Nucleus accumbens (tissue), 56 donors: ENCODE measurements around the gene SCRG1.

Experiments
- DNase-seq, 56 donors: peaks; one replicate each; lab custom pipeline; 2025; lab: John Stamatoyannopoulos, UW

The SCRG1 gene

DNA sequence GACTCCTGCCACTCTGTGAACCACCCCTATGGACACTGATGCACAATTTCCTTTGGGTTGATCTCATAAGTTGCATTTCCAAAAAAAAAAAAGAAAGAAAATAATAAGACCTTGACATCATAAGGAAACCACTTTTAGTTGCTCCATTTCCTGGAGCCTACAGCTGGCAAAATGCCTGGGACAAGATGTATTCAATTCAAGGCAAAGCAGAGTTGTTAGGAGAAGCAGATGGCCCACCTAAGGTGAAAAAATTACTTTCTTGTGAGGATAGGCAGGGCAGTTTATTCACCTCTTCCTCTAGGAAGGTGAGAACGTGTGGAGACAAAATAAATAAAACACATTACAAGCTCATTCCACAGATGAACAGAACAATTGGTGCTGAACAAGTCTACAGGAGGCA is 14.1 kb upstream of the SCRG1 start:
- no peak for DNase-seq

GRCh38 chr4:173411106-173411693 is 12.3 kb upstream of the SCRG1 start:
- no peak for DNase-seq

- DNase-seq, result peak in 47 of 56 donors; percentile 4 to 84 (median 39)
Measured at GRCh38 chr4:173410079-173410478, 11.2 kb upstream of the SCRG1 start.

- no peak for DNase-seq
Measured at GRCh38 chr4:173405840-173406606, 7.1 kb upstream of the SCRG1 start.

GRCh38 chr4:173404296-173404865 is 5.5 kb upstream of the SCRG1 start:
- DNase-seq, result no peak

DNA sequence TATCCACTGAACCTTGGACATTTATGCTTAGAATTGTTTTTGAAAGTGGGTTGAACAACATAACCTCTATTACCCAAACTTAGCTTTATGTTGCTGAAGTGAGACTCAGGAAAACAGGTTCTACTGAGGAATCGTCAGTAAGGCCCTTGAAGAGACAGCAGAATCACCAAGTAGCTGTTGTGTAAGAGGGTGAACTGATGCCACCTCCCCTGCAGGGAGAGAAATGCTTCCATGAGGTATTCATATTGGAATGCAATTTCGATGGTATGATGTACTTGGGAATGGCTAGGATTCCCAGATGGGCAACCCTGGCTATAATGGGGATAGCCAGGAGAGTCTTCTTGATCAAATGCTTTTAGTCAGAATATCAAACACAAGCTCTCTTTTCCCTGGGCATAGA is 4.1 kb upstream of the SCRG1 start:
- DNase-seq, result no peak

GRCh38 chr4:173401063-173401462 is 2.1 kb upstream of the SCRG1 start:
- DNase-seq, result no peak

DNA sequence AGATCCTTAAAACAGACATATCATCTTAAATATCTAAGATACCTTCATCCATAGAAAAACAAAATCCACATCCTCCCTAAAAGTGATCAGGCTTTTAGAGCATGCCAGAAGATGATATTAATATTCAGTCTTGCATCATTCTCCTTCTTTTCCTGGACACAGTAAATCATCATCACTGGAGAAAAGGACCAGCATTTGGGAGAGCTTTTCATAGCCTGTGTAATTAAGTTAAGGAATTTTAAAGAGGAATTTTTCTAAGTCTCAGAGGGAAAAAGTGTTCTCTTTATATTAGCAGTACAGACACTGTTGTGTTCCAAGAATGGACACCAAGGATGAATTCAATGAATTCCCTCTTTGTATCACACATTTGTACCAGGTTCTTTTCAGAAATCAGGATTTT is 696 bp downstream of the SCRG1 start:
- DNase-seq, result no peak

DNA sequence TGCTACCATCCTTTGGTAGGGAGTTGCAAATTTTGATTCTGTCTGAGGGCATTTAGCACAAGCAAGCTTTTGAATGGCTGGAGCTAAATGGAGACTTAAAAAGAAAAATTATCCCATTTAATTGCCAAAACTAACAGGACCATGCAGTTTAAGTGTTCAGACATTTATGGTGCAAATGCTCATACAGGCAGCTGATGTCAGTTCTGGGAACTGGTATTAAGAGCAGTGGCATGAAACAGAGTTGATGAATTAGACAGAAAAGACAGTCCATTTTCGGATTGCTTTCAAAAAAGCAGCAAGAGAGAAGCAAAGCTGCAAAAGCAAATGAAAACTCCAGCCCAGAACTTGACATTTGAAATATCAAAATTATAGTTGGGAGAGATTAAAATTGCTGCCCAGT is 1.3 kb downstream of the SCRG1 start:
- no peak for DNase-seq

DNA sequence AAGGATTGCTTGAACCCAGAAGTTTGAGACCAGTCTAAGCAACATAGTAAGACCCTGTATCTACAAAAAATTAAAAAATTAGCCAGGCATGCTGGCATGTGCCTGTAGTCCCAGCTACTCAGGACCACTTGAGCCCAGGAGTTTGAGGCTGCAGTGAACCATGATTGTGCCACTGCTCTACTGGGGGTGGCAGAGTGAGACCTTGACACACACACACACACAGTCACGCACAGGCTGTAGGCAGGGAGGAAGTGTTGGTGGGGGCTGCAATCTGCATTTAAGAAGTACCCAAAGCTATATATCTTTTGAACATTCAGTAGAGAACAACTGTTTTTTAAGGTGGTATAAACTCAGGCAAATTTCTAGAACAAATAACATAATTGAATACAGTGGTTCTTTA is 7.2 kb downstream of the SCRG1 start:
- DNase-seq, result no peak

GRCh38 chr4:173386751-173387150 is 12.2 kb downstream of the SCRG1 start:
- DNase-seq, result no peak

DNA sequence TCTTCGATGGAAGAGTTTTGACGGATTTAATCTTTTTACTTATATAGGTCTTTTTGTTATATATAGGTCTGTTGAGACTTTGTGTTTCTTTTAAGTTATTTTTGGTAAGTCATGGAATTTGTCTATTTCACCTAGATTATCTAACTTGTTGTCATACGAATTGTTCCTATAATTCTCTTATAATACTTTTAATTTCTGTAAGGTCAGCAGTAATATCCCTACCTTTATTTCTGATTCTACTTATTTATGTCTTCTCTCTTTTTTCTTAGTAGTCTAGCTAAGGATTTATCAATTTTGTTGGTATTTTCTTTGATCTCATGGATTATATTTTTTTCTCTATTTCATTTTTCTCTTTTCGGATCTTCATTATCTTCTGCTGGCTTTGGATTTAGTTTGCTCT is 16.6 kb downstream of the SCRG1 start:
- no peak for DNase-seq

- DNase-seq, result no peak
Measured at GRCh38 chr4:173381610-173382009, 17.3 kb downstream of the SCRG1 start.

DNA sequence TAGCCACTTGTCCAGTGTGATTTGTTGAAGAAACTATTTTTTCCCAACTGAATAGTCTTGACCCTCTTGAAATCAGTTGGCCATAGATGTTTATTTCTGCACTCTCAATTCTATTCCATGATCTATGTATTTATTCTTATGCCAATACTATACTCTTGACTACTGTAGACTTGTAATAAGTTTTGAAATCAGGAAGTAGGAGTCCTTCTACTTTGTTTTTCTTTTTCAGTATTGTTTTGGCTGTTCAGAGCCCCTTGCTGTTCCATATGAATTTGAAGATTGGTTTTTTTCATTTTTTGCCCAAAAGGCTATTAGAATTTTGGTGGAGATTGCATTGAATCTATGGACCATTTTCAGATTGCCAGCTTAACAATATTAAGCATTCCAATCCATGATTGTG is 17.9 kb downstream of the SCRG1 start:
- DNase-seq, result no peak

- no peak for DNase-seq
Measured at GRCh38 chr4:173379929-173380328, 19.0 kb downstream of the SCRG1 start.

- no peak for DNase-seq
Measured at GRCh38 chr4:173374588-173374987, 24.3 kb downstream of the SCRG1 start.

GRCh38 chr4:173371292-173372192 is 27.4 kb downstream of the SCRG1 start:
- peak in 54 of 56 donors; percentile 26 to 82 (median 66) for DNase-seq

DNA sequence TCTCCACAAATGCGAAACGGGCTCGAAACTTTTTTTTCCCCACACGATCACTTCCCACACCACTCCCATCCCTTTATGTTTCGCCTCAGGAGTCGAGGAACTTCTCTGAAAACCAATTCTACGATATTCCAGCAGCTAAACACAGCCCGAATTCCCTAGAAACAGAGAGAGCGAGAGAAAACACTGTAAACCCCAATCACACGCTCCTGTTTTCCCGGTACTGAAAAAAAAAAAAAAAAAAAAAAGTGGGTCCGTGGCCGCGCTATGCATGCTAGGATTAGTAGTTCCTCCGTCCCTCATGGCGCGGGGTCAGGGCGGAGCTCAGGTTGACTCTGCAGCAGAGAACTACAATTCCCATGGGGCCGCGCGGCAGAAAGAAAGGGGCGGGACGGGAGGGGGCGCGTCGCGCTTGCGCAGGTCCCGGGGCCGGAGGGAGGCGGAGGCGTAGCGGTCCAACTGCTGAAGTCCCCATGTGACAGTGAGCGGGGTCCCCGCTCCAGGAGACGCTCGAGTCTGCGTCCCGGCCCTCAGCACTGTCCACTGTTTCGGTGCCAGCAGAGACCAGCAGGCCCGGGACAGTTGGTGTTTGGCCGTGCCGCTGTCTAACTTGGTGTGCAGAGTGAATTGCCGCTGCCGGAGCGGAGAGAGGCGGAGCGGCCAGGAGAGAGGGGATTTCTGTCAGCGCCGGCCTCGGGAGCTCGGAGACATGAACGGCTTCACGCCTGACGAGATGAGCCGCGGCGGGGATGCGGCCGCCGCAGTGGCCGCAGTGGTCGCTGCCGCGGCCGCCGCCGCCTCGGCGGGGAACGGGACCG is 28.2 kb downstream of the SCRG1 start, which contains the start of gene SAP30:
TSS of gene SAP30 (plus strand) at position 478 of the 815 bp plus-strand sequence. CDS start at position 707, 229 bp downstream.
- peak; percentile 76 to 99 (median 97) for DNase-seq

- DNase-seq, result peak in 23 of 56 donors; percentile 13 to 76 (median 60)
Measured at GRCh38 chr4:173370130-173370476, 28.8 kb downstream of the SCRG1 start.

DNA sequence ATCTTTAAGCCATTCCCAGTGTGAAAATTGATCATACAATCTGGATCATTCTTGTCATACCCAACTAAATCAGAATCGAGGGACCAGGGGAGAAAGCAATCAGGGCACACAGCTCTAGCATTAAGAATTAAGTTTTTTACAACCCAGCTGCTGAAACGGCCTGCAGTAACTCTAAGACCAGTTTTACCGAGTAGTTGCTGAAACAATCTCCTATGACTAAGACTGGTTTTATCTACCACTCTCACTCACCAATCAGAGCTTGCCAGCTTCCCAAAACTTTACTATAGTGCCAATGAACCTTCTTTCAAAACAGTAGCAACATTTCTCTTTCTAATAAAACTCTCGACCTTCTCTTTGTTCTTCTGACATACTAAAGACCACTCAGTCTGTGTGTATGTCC is 31.0 kb downstream of the SCRG1 start:
- no peak for DNase-seq
